Adrenal gland (tissue), 12 donors: ENCODE results near the gene RUFY1. TPM values are rescaled to one million over a fixed set of nuclear protein-coding genes. Genes with fewer than 3 reads are reported as not detected.
"Not testable (repeated sequence)": the region's sequence is repeated elsewhere in the genome, so short reads cannot be mapped to it uniquely, and the experiment has no call there.

Source experiments
- DNase-seq, 7 donors: peaks; one replicate each; pipeline ENCODE4 v3.0.0-alpha.2; 2019 to 2020
- H3K27ac ChIP-seq, 5 donors: fragments of 200-600 bp; sonication (generic) in 4 of 5; 1 replicate in 3 of 5; 2 replicates in 2 of 5; pipeline versions ENCODE4 v1.5.1 to v1.8.0; 2016 to 2020; ENCODE audit warnings: mild to moderate bottlenecking in 1 of 5
- H3K27me3 ChIP-seq: fragments of 200-600 bp; 2 replicates; pipeline ENCODE4 v1.8.0; 2021
- H3K36me3 ChIP-seq, 2 donors: fragments of 200-600 bp; replicated peaks in 1 of 2; 1 replicate in 1 of 2; 2 replicates in 1 of 2; pipeline versions ENCODE4 v1.5.1 to v1.8.0; 2018 to 2022
- H3K4me1 ChIP-seq, 2 donors: fragments of 200-600 bp; replicated peaks in 1 of 2; 1 replicate in 1 of 2; 2 replicates in 1 of 2; pipeline versions ENCODE4 v1.5.1 to v1.8.0; 2018 to 2021
- H3K4me3 ChIP-seq, 4 donors: fragments of 200-600 bp; sonication (generic) in 3 of 4; one replicate each; pipeline ENCODE4 v1.5.1; 2016 to 2018
- H3K9me3 ChIP-seq, 3 donors: fragments of 200-600 bp; sonication (generic) in 1 of 3; replicated peaks in 1 of 3; 1 replicate in 2 of 3; 2 replicates in 1 of 3; pipeline versions ENCODE4 v1.5.1 to v1.8.0; 2016 to 2021
- CTCF ChIP-seq, 6 experiments: fragments of 450-650 bp in 4 of 6; fragments of 200-600 bp in 2 of 6; sonication (generic) in 1 of 6; IDR thresholded peaks; 1 replicate in 5 of 6; 2 replicates in 1 of 6; pipeline versions ENCODE4 v1.5.1 to v1.8.0; 2016 to 2021; ENCODE audit warnings: antibody characterized with exemption in 6 of 6, mild to moderate bottlenecking in 2 of 6, moderate library complexity in 1 of 6
- POLR2A ChIP-seq, 2 donors: fragments of 450-650 bp; IDR thresholded peaks; one replicate each; pipeline ENCODE4 v1.6.1; 2017; ENCODE audit warnings: antibody characterized with exemption in 2 of 2, mild to moderate bottlenecking in 2 of 2, moderate library complexity in 1 of 2
- WGBS, 4 donors: extraction: QIAGEN DNeasy Blood & Tissue Kit in 2 of 4; methylation state at CpG; one replicate each; pipeline versions ENCODE4 v1.1.5 to v1.1.7; 2013 to 2017; 5-methylcytosine and 5-hydroxymethylcytosine counted together
- intact Hi-C, 2 donors: fragments of 100-400 bp; cut with DNase I; formaldehyde crosslinking; loops; one replicate each; pipeline versions ENCODE4 v1.14.1 to v1.15.0; 2022 to 2023
- polyA plus RNA-seq, 3 donors: library from polyadenylated mRNA; stranded (reverse); fragments of 200-250 nt in 2 of 3; fragments of 350-450 nt in 1 of 3; fragmentation: Illumina TruSeq in 1 of 3; extraction: RNeasy Lipid Tissue Mini Kit (QIAGEN cat#74804) in 1 of 3; gene quantifications; one replicate each; pipeline ENCODE4 v1.2.3, GENCODE V29; 2013 to 2014
- total RNA-seq, 9 donors: library from RNA; depleted of rRNA in 4 of 9; stranded (reverse); fragments of >200 nt in 4 of 9; fragments of 120-200 nt in 1 of 9; fragmentation: NEBNext Ultra II Directional in 1 of 9; extraction: Animal tissue kit (Norgen Biotek cat#: 25700) in 1 of 9; gene quantifications; one replicate each; pipeline versions ENCODE4 v1.1.0 to v1.2.4, GENCODE V29; 2013 to 2023
- donor health status: healthy with polysubstance abuse.
- donor health status: Bipolar disorder and iron deficiency.
- donor health status: DM: yes; HTN: yes; CAD: no.
- donor health status: DM: no; HTN: no; CAD: no.
- donor health status: DM: no; HTN: no; CAD: no.
- donor health status: DM: yes; HTN: yes; CAD: no.

RUFY1 gene
- total and polyA plus RNA-seq, 12 donors, result 43.7 to 83.9 (median 56.7) TPM

- intact Hi-C loops, DNase-seq, H3K9me3 ChIP-seq, H3K27ac ChIP-seq, H3K36me3 ChIP-seq, H3K4me1 ChIP-seq, H3K27me3 ChIP-seq, H3K4me3 ChIP-seq: not testable (repeated sequence)
- 81 to 94% (median 92%) methylated on average over 4 of the region's 5 CpGs for WGBS, 4 donors
Observed at GRCh38 chr5:179644766-179645165, 94.4 kb downstream of the RUFY1 start.

- 85 to 88% (median 87%) methylated on average over 3 to 9 of the region's 9 CpGs for WGBS, 4 donors
- intact Hi-C loops, result no loop called here
Observed at GRCh38 chr5:179648410-179648809, 98.1 kb downstream of the RUFY1 start.

GRCh38 chr5:179649166-179649703 is 98.9 kb downstream of the RUFY1 start:
- 70 to 88% (median 78%) methylated on average over 2 to 10 of the region's 10 CpGs for WGBS, 4 donors
- H3K4me3 ChIP-seq, H3K36me3 ChIP-seq, intact Hi-C loops, H3K4me1 ChIP-seq, H3K9me3 ChIP-seq, H3K27ac ChIP-seq, H3K27me3 ChIP-seq, DNase-seq: not testable (repeated sequence)

More at GRCh38 chr5:179648410-179648809, 98.1 kb downstream of the RUFY1 start:
- Histone ChIP-seq H3K4me1 (no peaks in the 10 kb centered on the region), H3K36me3 (no peaks in the 10 kb centered on the region), H3K9me3 (no peaks in the 10 kb centered on the region), H3K27me3 (no peaks in the 10 kb centered on the region), H3K4me3 (no peak overlapping the region), H3K27ac (no peak overlapping the region)
- TF ChIP-seq POLR2A (IDR thresholded peaks at IDR 0.05) (no peak), CTCF (IDR thresholded peaks at IDR 0.05) (no peak)
- DNase-seq, result no peak

DNA sequence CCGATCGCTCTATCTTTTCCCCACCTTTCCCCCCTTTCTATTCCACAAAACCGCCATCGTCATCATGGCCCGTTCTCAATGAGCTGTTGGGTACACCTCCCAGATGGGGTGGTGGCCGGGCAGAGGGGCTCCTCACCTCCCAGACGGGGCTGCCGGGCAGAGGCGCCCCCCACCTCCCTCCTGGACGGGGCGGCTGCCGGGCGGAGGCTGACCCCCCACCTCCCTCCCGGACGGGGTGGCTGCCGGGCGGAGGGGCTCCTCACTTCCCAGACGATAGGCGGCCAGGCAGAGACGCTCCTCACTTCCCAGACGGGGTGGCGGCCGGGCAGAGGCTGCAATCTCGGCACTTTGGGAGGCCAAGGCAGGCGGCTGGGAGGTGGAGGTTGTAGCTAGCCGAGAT is 99.9 kb downstream of the RUFY1 start:
- H3K9me3 ChIP-seq, H3K4me3 ChIP-seq, H3K36me3 ChIP-seq, H3K27me3 ChIP-seq, H3K27ac ChIP-seq, DNase-seq, H3K4me1 ChIP-seq, intact Hi-C loops: not testable (repeated sequence)
- 89 to 97% (median 91%) methylated on average over 11 to 26 of the region's 26 CpGs for WGBS, 4 donors

DNA sequence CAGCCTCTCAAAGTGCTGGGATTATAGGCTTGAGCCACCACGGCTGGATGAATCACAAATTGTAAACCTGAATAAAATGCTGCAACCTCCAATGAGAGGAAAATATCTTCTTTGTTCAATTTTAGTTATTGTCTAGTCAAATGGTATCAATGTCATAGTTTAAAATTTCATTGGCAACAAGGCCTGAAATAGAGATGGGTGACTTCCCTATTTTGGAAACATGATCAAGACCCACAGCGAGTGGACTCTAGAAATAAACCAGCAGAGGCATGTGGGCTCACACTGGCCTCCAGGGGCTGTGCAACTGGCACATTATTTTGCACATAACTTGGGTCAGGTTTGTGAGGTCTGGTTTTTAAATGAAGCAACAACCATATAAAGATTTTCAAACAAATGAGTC is 102.8 kb downstream of the RUFY1 start:
- H3K9me3 ChIP-seq, DNase-seq, H3K4me1 ChIP-seq, H3K36me3 ChIP-seq, H3K4me3 ChIP-seq, H3K27ac ChIP-seq, H3K27me3 ChIP-seq, intact Hi-C loops: not testable (repeated sequence)
- WGBS, 4 donors, result 72 to 83% (median 76%) methylated on average over 1 to 2 of the region's 2 CpGs

DNA sequence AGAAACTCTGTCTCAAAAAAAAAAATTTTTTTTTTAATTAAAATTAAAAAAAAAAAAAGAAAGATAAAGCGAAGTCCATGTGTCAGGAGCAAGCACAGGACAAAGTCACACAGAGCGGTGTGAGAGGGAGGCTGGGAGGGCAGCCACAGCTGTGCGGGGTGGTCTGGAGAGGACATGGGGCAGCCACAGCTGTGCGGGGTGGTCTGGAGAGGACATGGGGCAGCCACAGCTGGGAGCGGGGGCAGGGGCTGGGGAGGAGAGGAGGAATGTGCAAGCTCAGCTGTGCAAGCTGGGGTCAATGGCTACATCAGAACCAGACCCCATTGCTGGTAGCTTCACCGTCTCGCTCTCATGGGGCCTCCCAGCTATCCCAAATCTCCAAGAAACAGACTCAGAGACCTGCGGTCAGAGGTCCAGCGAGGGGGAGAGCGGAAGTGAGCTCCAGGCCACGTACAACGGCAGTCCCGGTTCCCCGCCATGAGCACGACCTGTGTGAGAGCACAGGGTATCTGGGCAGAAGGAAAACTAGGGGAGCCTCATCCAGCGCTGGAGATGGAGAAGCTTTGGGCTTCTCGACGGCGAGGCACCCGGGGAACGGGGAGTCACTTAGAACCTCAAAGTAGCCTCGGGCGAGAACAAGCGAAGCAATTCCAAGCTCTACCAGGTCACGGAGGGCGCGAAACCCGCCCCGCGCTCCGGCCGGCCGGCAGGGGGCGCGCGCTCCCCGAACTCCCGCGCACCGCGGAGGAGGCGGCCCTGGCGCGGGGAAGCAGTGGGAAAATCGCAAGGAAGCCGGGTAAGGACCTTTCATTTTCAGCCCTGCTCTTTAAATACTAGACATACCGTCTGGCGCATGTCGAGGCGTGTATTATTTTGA is 107.2 kb downstream of the RUFY1 start:
- H3K27me3 ChIP-seq, H3K27ac ChIP-seq, intact Hi-C loops, H3K9me3 ChIP-seq, H3K4me3 ChIP-seq, H3K36me3 ChIP-seq, H3K4me1 ChIP-seq: not testable (repeated sequence)
- peak in 2 of 7 donors; percentile 35 to 43 for DNase-seq
- WGBS, 4 donors, result 30 to 95% (median 55%) methylated on average over 1 to 12 of the region's 50 CpGs

DNA sequence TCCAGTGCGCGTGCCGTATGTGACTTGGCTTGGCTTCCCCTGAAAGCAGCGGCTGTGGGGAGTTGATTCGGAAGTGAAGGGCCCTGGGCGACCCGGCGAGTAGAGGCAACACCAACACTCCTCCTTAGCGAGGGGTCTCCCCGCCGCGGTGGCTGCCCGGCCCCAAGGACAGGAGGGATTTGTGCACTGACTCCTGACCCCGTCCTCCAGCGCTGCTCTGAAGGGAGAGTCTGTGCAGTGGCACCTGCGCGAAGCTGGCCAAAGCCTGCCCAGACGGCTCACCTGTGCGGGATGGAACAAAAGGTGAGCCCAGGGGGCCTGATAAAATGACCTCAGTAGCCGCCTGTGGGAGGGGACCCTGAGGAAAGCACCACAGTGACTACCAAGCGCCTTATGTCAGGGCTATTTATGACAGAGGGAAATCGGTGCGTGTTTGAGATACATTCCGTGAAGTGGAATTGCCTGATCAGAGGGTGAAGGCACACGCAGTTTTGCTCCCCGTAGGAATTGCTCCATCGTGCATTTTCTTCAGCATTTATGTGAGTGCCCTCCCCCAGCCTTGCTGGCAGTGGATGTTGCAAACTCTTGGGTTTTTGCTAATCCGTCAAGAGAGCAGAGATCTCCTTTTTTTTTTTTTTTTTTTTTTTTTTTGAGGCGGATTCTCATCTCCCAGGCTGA is 108.0 kb downstream of the RUFY1 start:
- H3K27ac ChIP-seq, result peak overlapping the region in 1 of 5 donors; percentile 20
- peak overlapping the region in 1 of 4 donors; percentile 62 for H3K4me3 ChIP-seq
- H3K27me3 ChIP-seq, H3K36me3 ChIP-seq, intact Hi-C loops, H3K4me1 ChIP-seq, H3K9me3 ChIP-seq: not testable (repeated sequence)
- 3 to 6% (median 4%) methylated on average over 8 to 11 of the region's 29 CpGs for WGBS, 4 donors
- peak in 4 of 7 donors; percentile 23 to 48 (median 34) for DNase-seq
